ENCODE data around the gene SLC2A9.

Gene SLC2A9

DNA sequence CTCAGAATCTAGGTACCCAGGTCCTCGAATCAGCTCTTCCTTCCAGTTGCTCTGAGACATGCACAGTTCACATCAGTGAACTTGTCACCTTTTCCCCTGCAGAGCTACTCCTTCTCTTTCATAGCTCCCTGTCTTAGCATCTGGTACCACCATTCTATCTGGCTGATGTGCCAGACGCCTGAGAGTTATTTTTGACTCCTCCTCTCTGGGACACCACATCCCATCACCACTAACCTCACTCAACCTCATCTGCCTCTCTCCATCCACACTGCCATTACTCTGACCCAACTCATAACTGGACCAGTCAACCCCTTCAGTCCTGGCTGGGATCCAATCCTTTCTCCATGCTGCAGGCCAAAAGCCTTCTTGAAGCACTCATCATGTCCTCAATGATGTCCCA is 44.5 kb downstream of the SLC2A9 start:
- no peak overlapping the region for H3K4me3 Mint-ChIP-seq
- ATAC-seq (replicated peaks; ENCODE audit: extremely low read depth, poor library complexity, severe bottlenecking) (no peak), DNase-seq (ENCODE audit: low spot score in 2 of 2) (no peak)
- H3K27me3 Mint-ChIP-seq = peaks cover 14% of the 10 kb centered on the region
- H3K4me1 Mint-ChIP-seq = no peaks in the 10 kb centered on the region
- H3K27ac Mint-ChIP-seq (ENCODE audit: low read depth) = no peak overlapping the region
- H3K36me3 Mint-ChIP-seq (ENCODE audit: insufficient read depth) = peaks cover 2% of the 10 kb centered on the region
- H3K9me3 Mint-ChIP-seq = peaks cover 13% of the 10 kb centered on the region

DNA sequence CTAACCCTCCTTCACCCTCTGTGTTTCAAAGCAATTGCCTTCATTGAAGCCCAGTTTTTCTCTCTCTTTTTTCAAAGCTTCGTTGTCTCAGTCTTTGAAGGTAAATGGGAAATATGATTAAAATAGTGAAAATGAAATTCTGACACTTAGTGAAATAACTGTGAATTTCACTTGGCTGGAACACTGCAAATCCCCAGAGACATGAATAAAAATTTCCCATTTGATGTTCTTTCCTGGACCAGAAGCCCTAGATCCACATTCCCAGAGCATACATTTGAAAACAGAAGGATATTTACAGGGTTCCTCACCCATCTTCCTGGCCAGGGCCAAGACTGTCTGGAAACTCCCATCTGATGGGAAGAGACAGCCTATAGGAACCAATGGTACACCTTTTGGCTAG is 45.0 kb downstream of the SLC2A9 start:
- peaks cover 13% of the 10 kb centered on the region for H3K9me3 Mint-ChIP-seq

DNA sequence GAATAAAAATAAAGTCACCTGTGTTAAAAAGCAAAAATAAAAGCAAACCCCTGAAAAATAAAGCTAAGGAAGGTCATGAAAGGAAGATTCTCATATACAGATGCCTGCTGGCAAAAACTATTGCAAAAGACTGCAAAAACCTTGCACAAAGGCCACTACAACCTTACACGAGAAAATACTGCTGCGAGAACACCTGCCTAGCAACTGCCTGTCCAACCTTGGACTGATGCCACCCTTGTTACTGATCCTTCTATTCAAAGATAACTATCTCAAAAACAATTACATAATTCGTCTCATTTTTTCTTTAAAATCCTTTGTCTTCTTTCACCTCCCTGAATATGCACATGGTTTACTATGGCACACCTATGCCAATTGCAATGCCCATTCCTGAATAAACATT is 49.6 kb downstream of the SLC2A9 start:
- peaks cover 7% of the 10 kb centered on the region for H3K9me3 Mint-ChIP-seq

More for the DNA sequence above, 45.0 kb downstream of the SLC2A9 start:
- peaks cover 19% of the 10 kb centered on the region for H3K27me3 Mint-ChIP-seq
- ATAC-seq (replicated peaks; ENCODE audit: extremely low read depth, poor library complexity, severe bottlenecking) (no peak), DNase-seq (ENCODE audit: low spot score in 2 of 2) (no peak)
- H3K36me3 Mint-ChIP-seq (ENCODE audit: insufficient read depth) = peaks cover 2% of the 10 kb centered on the region
- no peak overlapping the region for H3K4me3 Mint-ChIP-seq
- no peaks in the 10 kb centered on the region for H3K4me1 Mint-ChIP-seq
- no peak overlapping the region for H3K27ac Mint-ChIP-seq (ENCODE audit: low read depth)

DNA sequence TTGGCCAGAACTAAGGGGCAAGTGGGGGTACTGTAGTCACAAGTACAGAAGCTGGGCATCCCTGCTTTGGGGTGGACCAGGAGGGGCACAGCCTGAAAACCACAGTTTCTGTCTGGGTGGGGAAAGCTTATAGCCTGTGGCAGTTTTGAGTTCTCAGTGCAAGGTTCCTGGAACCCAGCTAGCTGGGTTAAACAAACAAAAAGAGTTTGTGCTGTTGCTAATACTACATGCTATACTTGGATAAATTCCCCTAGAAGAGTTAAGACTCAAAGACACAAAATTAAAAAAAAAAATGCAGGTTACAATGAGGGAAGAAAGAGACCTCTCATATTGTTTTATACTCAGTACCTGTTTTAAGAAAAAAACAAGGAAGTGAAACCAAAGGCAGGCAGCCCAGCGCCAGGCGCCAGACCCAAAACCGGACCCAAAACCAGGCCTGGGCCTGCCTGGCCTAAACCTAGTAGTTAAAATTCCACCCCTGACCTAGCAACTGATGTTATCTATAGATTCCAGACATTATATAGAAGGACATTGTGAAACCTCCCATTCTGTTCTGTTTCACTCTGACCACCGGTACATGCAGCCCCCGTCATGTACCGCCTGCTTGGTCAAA is 50.8 kb downstream of the SLC2A9 start:
- no peak overlapping the region for H3K4me3 Mint-ChIP-seq
- no peak for DNase-seq (ENCODE audit: low spot score in 2 of 2)
- H3K9me3 Mint-ChIP-seq = peaks cover 7% of the 10 kb centered on the region
- no peak for ATAC-seq (replicated peaks; ENCODE audit: extremely low read depth, poor library complexity, severe bottlenecking)
- H3K4me1 Mint-ChIP-seq = no peaks in the 10 kb centered on the region
- H3K27me3 Mint-ChIP-seq = peaks cover 20% of the 10 kb centered on the region
- H3K27ac Mint-ChIP-seq (ENCODE audit: low read depth) = no peak overlapping the region
- peaks cover 2% of the 10 kb centered on the region for H3K36me3 Mint-ChIP-seq (ENCODE audit: insufficient read depth)

More for the DNA sequence above, 49.6 kb downstream of the SLC2A9 start:
- no peak for ATAC-seq (replicated peaks; ENCODE audit: extremely low read depth, poor library complexity, severe bottlenecking)
- peaks cover 20% of the 10 kb centered on the region for H3K27me3 Mint-ChIP-seq
- peaks cover 2% of the 10 kb centered on the region for H3K36me3 Mint-ChIP-seq (ENCODE audit: insufficient read depth)
- DNase-seq (ENCODE audit: low spot score in 2 of 2) = no peak
- H3K4me3 Mint-ChIP-seq = no peak overlapping the region
- no peak overlapping the region for H3K27ac Mint-ChIP-seq (ENCODE audit: low read depth)
- no peaks in the 10 kb centered on the region for H3K4me1 Mint-ChIP-seq

DNA sequence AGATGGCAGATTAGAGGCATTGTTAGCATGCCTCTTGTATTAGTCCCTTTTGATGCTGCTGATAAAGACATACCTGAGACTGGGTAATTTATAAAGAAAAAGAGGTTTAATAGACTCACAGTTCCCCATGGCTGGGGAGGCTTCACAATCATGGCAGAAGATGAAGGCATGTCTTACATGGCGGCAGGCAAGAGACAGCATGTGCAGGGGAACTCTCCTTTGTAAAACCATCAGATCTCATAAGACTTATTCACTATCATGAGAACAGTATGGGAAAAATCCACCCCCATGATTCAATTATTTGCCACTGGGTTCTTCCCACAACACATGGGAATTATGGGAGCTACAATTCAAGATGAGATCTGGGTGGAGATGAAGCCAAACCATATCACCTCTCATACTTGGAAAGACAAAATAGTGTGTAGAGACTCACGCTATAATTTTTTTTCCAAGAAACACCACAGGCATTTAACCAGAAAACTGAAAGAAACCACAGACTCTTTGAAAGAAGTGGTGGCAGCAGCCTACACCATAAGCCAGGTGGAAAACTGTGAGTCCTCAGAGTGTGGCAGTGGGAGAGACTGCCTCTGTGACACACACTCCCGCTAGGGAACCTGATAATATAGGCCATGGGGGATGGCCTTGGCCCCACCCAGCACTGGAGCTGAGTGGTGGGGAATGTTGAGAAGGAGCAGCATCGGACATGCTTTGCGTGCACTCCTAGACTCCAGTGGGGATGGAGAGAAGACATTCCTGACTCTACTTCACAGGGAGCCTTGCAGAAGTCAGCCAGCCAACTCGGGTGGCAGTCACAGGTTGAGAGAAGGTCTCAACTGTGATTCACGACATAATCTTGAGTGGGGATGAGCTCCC is 51.5 kb downstream of the SLC2A9 start:
- H3K9me3 Mint-ChIP-seq = peaks cover 7% of the 10 kb centered on the region
- DNase-seq (ENCODE audit: low spot score in 2 of 2) (no peak), ATAC-seq (replicated peaks; ENCODE audit: extremely low read depth, poor library complexity, severe bottlenecking) (no peak)
- no peaks in the 10 kb centered on the region for H3K36me3 Mint-ChIP-seq (ENCODE audit: insufficient read depth)
- no peak overlapping the region for H3K27ac Mint-ChIP-seq (ENCODE audit: low read depth)
- H3K27me3 Mint-ChIP-seq = peaks cover 20% of the 10 kb centered on the region
- H3K4me1 Mint-ChIP-seq = no peaks in the 10 kb centered on the region
- no peak overlapping the region for H3K4me3 Mint-ChIP-seq

DNA sequence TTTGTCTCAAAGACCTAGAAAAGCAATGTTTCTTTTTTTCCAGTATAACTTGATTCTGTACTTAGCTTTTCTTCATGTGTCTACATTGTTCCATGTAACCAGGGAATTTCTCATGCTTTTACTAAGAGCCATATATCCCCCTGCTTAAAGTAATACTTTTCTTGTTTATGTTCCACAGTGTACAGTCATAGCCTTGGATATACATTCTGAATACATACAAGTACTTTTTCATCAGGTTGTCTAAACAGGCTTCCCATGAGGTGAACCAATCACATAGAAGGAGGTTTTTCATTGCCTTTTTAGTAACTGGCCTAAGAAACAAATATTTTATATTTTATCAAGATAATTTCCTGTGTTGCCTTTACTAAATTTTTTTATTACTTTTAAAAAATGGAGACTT is 52.8 kb downstream of the SLC2A9 start:
- no peak for DNase-seq (ENCODE audit: low spot score in 2 of 2)
- H3K9me3 Mint-ChIP-seq = peaks cover 7% of the 10 kb centered on the region
- ATAC-seq (replicated peaks; ENCODE audit: extremely low read depth, poor library complexity, severe bottlenecking) = no peak

DNA sequence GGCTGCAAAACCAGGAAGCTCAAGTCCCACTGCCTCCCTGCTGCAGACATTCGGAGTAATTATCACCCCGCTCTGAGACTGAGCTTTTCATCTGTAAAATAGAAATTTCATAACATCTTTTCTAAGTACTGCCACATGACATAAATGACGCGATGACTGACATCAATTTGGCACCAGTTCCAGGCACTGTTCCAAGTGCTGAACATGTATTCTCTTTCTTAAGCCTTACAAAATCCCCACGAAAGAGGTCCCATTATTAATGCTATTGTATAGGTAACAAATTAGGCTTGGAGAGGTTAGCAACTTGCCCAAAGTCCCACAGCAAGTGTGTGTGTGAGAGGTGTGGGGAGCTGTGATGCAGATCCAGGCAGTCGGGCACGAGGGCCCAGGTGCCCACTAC is 56.4 kb downstream of the SLC2A9 start:
- DNase-seq (ENCODE audit: low spot score in 2 of 2) (no peak), ATAC-seq (replicated peaks; ENCODE audit: extremely low read depth, poor library complexity, severe bottlenecking) (no peak)
- no peak overlapping the region for H3K27ac Mint-ChIP-seq (ENCODE audit: low read depth)
- H3K4me3 Mint-ChIP-seq = no peak overlapping the region
- H3K36me3 Mint-ChIP-seq (ENCODE audit: insufficient read depth) = no peaks in the 10 kb centered on the region
- no peaks in the 10 kb centered on the region for H3K9me3 Mint-ChIP-seq
- H3K27me3 Mint-ChIP-seq = peaks cover 33% of the 10 kb centered on the region
- no peaks in the 10 kb centered on the region for H3K4me1 Mint-ChIP-seq

More for the DNA sequence above, 52.8 kb downstream of the SLC2A9 start:
- H3K4me1 Mint-ChIP-seq = no peaks in the 10 kb centered on the region
- no peak overlapping the region for H3K4me3 Mint-ChIP-seq
- H3K27ac Mint-ChIP-seq (ENCODE audit: low read depth) = no peak overlapping the region
- no peaks in the 10 kb centered on the region for H3K36me3 Mint-ChIP-seq (ENCODE audit: insufficient read depth)
- peaks cover 27% of the 10 kb centered on the region for H3K27me3 Mint-ChIP-seq

DNA sequence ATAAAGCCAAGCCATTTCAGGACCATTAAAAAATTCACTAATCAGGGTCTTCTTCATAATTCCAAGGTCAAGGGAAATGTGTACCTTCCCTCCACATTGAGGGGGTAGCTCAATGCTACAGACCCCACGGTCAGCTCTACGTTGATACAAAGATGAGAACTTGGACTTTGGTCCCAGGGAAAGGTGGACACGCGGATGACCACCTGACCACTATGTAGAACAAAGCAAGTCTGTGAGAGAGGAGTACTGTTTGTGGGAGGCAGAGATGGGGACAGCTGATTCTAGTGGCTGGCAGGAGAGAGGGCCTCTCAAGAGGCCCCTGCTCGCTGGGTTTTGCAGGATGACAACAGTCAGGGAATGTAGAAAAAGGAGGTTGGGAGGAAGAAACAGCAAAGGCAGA is 58.0 kb downstream of the SLC2A9 start:
- no peak for DNase-seq (ENCODE audit: low spot score in 2 of 2)
- Mint-ChIP-seq H3K4me1 (no peaks in the 10 kb centered on the region), H3K27ac (ENCODE audit: low read depth) (no peak overlapping the region), H3K27me3 (peaks cover 33% of the 10 kb centered on the region), H3K9me3 (no peaks in the 10 kb centered on the region), H3K4me3 (no peak overlapping the region), H3K36me3 (ENCODE audit: insufficient read depth) (no peaks in the 10 kb centered on the region)
- ATAC-seq (replicated peaks; ENCODE audit: extremely low read depth, poor library complexity, severe bottlenecking) = no peak

DNA sequence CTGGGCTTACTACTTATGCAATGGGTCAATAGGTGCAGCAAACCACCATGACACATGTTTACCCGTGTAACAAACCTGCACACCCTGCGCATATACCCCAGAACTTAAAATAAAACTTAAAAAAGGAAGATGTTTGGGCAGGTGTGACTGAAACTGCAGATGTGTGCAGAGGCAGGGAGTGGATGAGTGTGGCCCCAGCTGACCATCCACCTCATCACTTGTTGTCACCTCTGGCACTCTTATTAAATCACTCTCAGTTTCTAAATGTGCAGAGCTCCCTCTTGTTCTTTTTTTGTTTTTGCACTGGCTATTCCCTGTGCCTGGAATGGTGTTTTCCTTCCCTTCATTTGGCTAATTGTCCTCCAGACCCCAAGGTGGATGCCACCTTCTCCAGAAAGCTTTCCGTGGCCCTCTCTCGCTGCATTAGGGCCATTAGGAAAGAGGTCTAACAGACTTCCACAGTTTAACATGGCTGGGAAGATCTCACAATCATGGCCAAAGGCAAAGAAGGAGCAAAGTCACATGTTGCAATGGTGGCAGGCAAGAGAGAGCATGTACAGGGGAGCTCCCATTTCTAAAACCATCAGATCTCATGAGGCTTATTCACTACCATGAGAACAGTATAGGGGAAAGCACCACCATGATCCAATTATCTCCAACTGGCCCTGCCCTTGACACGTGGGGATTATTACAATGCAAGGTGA is 58.5 kb downstream of the SLC2A9 start:
- DNase-seq (ENCODE audit: low spot score in 2 of 2) (no peak), ATAC-seq (replicated peaks; ENCODE audit: extremely low read depth, poor library complexity, severe bottlenecking) (no peak)

DNA sequence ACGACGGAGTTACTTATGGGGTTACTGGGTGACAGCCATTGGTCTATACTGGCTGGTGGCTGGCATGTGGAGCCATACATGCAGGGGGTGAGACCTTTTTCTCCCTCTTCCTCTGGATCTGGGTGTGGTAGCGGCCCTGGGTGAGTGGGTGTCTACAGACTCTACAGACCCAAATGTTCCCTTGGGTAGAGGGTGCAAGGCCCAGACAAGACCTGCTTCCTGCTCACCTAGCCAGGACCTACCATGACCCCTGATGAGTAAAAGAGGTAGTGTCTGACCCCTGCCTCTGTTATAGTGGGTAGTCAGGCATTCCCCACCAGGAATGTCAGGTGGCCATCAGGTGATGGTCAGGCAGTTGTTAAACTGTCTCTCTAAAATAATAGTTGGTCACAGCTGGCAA is 66.8 kb downstream of the SLC2A9 start:
- Mint-ChIP-seq H3K4me3 (no peak overlapping the region), H3K4me1 (no peaks in the 10 kb centered on the region), H3K9me3 (no peaks in the 10 kb centered on the region), H3K36me3 (ENCODE audit: insufficient read depth) (no peaks in the 10 kb centered on the region), H3K27me3 (peaks cover 1% of the 10 kb centered on the region), H3K27ac (ENCODE audit: low read depth) (no peak overlapping the region)
- ATAC-seq (replicated peaks; ENCODE audit: extremely low read depth, poor library complexity, severe bottlenecking) (no peak), DNase-seq (ENCODE audit: low spot score in 2 of 2) (no peak)

More for the DNA sequence above, 58.5 kb downstream of the SLC2A9 start:
- Mint-ChIP-seq H3K27me3 (peaks cover 33% of the 10 kb centered on the region), H3K4me1 (no peaks in the 10 kb centered on the region), H3K36me3 (ENCODE audit: insufficient read depth) (no peaks in the 10 kb centered on the region), H3K9me3 (no peaks in the 10 kb centered on the region), H3K27ac (ENCODE audit: low read depth) (no peak overlapping the region), H3K4me3 (no peak overlapping the region)

DNA sequence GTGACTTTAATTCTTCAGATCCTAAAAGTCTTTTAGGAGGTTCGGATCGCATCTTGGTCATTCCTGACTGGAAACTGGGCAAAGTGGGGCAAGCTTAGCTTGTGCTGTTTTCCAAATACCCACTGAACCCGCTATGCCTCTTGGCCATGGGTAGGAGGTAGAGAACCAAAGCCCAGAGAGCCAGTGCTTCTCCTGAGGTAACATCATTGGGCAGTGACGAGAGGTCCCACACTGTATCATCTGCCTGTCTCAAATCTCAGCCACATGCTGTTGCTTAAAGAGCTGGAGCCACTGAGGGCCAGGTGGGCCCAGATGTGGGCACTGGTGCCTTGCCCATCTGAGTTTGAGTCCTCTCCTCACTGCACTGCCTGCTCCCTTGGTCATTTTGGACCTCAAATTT is 68.2 kb downstream of the SLC2A9 start:
- Mint-ChIP-seq H3K27me3 (peaks cover 15% of the 10 kb centered on the region), H3K27ac (ENCODE audit: low read depth) (no peak overlapping the region), H3K36me3 (ENCODE audit: insufficient read depth) (no peaks in the 10 kb centered on the region), H3K9me3 (no peaks in the 10 kb centered on the region), H3K4me1 (no peaks in the 10 kb centered on the region), H3K4me3 (no peak overlapping the region)
- ATAC-seq (replicated peaks; ENCODE audit: extremely low read depth, poor library complexity, severe bottlenecking) (no peak), DNase-seq (ENCODE audit: low spot score in 2 of 2) (no peak)

DNA sequence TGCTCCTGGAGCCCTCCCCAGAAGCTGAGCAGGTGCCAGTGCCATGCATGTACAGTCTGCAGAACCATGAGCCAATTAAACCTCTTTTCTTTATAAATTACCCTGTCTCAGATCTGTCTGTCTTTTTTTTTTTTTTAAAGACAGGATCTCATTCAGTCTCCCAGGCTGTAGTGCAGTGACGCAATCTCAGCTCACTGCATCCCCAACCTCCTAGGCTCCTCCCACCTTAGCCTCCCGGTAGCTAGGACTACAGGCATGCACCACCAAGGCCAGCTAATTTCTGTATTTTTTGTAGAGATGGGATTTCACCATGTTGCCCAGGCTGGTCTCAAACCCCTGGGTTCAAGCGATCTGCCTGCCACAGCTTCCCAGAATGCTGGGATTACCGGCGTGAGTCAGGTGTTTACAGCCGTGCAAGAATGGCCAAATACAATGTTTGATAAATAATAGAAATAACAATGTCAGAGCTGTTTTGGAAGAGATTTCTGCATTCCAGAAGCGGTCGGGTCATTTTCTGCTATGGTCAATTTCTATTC is 68.8 kb downstream of the SLC2A9 start:
- H3K27ac Mint-ChIP-seq (ENCODE audit: low read depth) = no peak overlapping the region
- no peak for ATAC-seq (replicated peaks; ENCODE audit: extremely low read depth, poor library complexity, severe bottlenecking)

More for the DNA sequence above, 68.8 kb downstream of the SLC2A9 start:
- peaks cover 16% of the 10 kb centered on the region for H3K27me3 Mint-ChIP-seq
- H3K9me3 Mint-ChIP-seq = no peaks in the 10 kb centered on the region
- DNase-seq (ENCODE audit: low spot score in 2 of 2) = no peak
- H3K4me3 Mint-ChIP-seq = no peak overlapping the region
- H3K36me3 Mint-ChIP-seq (ENCODE audit: insufficient read depth) = no peaks in the 10 kb centered on the region
- no peaks in the 10 kb centered on the region for H3K4me1 Mint-ChIP-seq
